Vagina (tissue), 2 donors: ENCODE measurements around the gene ZSWIM1.

Experiments
- CTCF ChIP-seq, 3 experiments: fragments of 450-650 bp in 2 of 3; fragments of 200-600 bp in 1 of 3; sonication (generic) in 1 of 3; IDR thresholded peaks; one replicate each; pipeline ENCODE4 v1.5.1; 2017 to 2019; ENCODE audit warnings: antibody characterized with exemption in 3 of 3, mild to moderate bottlenecking in 2 of 3, moderate library complexity in 2 of 3
- POLR2A ChIP-seq, 2 donors: fragments of 450-650 bp; IDR thresholded peaks; one replicate each; pipeline ENCODE4 v1.6.1; 2017; ENCODE audit warnings: antibody characterized with exemption in 2 of 2, mild to moderate bottlenecking in 2 of 2, moderate library complexity in 2 of 2

GRCh38 chr20:45892049-45892825, 11.2 kb downstream of the ZSWIM1 start:
- TF ChIP-seq CTCF (IDR thresholded peaks at IDR 0.05) (no peak), POLR2A (IDR thresholded peaks at IDR 0.05) (no peak)
